ENCODE results near the gene TOM1. TPM values are rescaled to one million over a fixed set of nuclear protein-coding genes. Genes with fewer than 3 reads are reported as not detected.

TOM1 gene
- total and polyA plus RNA-seq, 10 donors, result 19.9 to 92.1 (median 49.8) TPM

GRCh38 chr22:35335468-35335867, 35.8 kb downstream of the TOM1 start:
- no peak for TF ChIP-seq POLR2AphosphoS5 (IDR thresholded peaks at IDR 0.05)
- no peak for TF ChIP-seq POLR2A (IDR thresholded peaks at IDR 0.05)
- TF ChIP-seq CTCF (IDR thresholded peaks at IDR 0.05 in 8 of 11, conservative IDR thresholded peaks at IDR 0.05 in 3 of 11), result no peak
- H3K4me3 ChIP-seq, result no peak overlapping the region
- peak overlapping the region in 3 of 8 donors; percentile 62 to 69 (median 66) for H3K27ac ChIP-seq
- no peaks in the 10 kb centered on the region for H3K9me3 ChIP-seq
- H3K36me3 ChIP-seq, result peaks cover 0 to 100% (median 80%) of the 10 kb centered on the region in 6 donors
- 88 to 100% (median 91%) methylated on average over 1 to 7 of the region's 7 CpGs for WGBS, 5 donors
- no peaks in the 10 kb centered on the region for H3K27me3 ChIP-seq (replicated peaks in 1 of 7)
- intact Hi-C loops (cut with DNase I; ENCODE audit: low total_unique reads), result no loop called here
- no peak for DNase-seq
- peaks cover 2 to 59% (median 37%) of the 10 kb centered on the region in 6 donors for H3K4me1 ChIP-seq

- intact Hi-C loops (cut with DNase I; ENCODE audit: low total_unique reads), result no loop called here
Measured at GRCh38 chr22:35335936-35336781, 36.5 kb downstream of the TOM1 start.

GRCh38 chr22:35337932-35338331, 38.2 kb downstream of the TOM1 start:
- DNase-seq, result no peak
- H3K4me3 ChIP-seq, result no peak overlapping the region
- no peaks in the 10 kb centered on the region for H3K27me3 ChIP-seq (replicated peaks in 1 of 7)
- peaks cover 0 to 100% (median 87%) of the 10 kb centered on the region in 6 donors for H3K36me3 ChIP-seq
- WGBS, 5 donors, result 67 to 85% (median 79%) methylated on average over 4 of the region's 4 CpGs
- intact Hi-C loops (cut with DNase I; ENCODE audit: low total_unique reads), result no loop called here
- peak in 5 of 11 experiments; percentile 36 to 53 (median 46) for TF ChIP-seq CTCF (IDR thresholded peaks at IDR 0.05 in 8 of 11, conservative IDR thresholded peaks at IDR 0.05 in 3 of 11)
- peak in 2 of 3 donors; percentile 41 to 59 for TF ChIP-seq POLR2AphosphoS5 (IDR thresholded peaks at IDR 0.05)
- no peak for TF ChIP-seq POLR2A (IDR thresholded peaks at IDR 0.05)
- H3K27ac ChIP-seq, result peak overlapping the region in 4 of 8 donors; percentile 32 to 69 (median 56)
- peaks cover 0 to 51% (median 31%) of the 10 kb centered on the region in 6 donors for H3K4me1 ChIP-seq
- H3K9me3 ChIP-seq, result no peaks in the 10 kb centered on the region

More at GRCh38 chr22:35335936-35336781, 36.5 kb downstream of the TOM1 start:
- peaks cover 0 to 53% (median 32%) of the 10 kb centered on the region in 6 donors for H3K4me1 ChIP-seq
- TF ChIP-seq POLR2AphosphoS5 (IDR thresholded peaks at IDR 0.05), result peak in 2 of 3 donors; percentile 60 to 65
- no peak for TF ChIP-seq CTCF (IDR thresholded peaks at IDR 0.05 in 8 of 11, conservative IDR thresholded peaks at IDR 0.05 in 3 of 11)
- peak overlapping the region in 3 of 8 donors; percentile 62 to 69 (median 66) for H3K27ac ChIP-seq
- peaks cover 0 to 100% (median 85%) of the 10 kb centered on the region in 6 donors for H3K36me3 ChIP-seq
- DNase-seq, result no peak
- H3K4me3 ChIP-seq, result no peak overlapping the region
- no peaks in the 10 kb centered on the region for H3K27me3 ChIP-seq (replicated peaks in 1 of 7)
- H3K9me3 ChIP-seq, result no peaks in the 10 kb centered on the region
- WGBS, 5 donors, result 60 to 86% (median 75%) methylated on average over 11 to 12 of the region's 12 CpGs
